GM12875 (cell line): ENCODE measurements around the gene GBX1.

Experiments
- H3K4me3 ChIP-seq: one replicate; pipeline ENCODE4 v1.5.1; 2011; ENCODE audit warnings: low read depth, low read length, control low read depth
- CTCF ChIP-seq: IDR thresholded peaks from 2 replicates; pipeline ENCODE4 v1.5.1; 2011; ENCODE audit warnings: low read depth, mild to moderate bottlenecking, control low read depth, inconsistent platforms, low read length, moderate library complexity, borderline replicate concordance; ENCODE audit not compliant: insufficient read depth

Gene GBX1

DNA sequence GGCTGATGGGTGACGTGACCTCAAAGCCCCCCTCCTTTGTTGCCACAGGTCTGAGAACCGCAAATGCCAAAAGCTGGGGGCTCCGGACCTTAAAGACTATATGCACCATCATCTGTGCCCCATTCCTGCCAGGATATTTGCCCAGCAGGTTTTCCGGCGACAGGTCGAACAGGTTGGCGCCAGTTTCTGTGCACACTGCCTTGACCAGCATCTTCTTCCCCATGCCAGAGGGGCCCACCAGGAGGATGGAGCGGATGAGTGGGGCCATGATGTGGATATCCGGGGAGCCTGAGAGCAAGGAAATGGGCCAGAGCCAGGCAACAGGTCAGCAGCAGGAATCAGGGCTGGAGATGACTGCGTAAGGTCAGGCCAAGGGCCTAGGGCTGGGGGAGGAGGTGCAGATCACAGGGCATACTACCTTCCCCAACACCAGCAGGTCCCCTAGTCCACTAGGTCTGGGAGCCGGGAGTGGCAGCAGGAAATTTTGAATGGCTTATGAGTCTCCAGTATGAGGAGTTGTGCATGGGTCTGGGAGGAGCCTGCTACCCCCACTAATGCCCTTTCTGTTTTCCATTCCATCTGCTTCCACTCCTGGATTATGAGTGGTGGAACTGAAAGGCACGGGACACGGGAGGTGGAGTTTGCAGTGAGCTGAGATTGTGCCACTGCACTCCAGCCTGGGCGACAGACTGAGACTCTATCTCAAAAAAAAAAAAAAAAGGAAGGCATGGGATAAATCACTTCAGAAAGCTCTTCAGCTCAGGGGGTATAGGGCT lies 25.9 kb upstream of the GBX1 start:
- H3K4me3 ChIP-seq, result no peak overlapping the region
- TF ChIP-seq CTCF, result no peak

- no peak for TF ChIP-seq CTCF
- no peak overlapping the region for H3K4me3 ChIP-seq
Measured at GRCh38 chr7:151192002-151192539, 24.6 kb upstream of the GBX1 start.

- H3K4me3 ChIP-seq, result no peak overlapping the region
- no peak for TF ChIP-seq CTCF
Measured at GRCh38 chr7:151191544-151191943, 24.1 kb upstream of the GBX1 start.

GRCh38 chr7:151189038-151189437 lies 21.5 kb upstream of the GBX1 start:
- no peak for TF ChIP-seq CTCF
- H3K4me3 ChIP-seq, result no peak overlapping the region

DNA sequence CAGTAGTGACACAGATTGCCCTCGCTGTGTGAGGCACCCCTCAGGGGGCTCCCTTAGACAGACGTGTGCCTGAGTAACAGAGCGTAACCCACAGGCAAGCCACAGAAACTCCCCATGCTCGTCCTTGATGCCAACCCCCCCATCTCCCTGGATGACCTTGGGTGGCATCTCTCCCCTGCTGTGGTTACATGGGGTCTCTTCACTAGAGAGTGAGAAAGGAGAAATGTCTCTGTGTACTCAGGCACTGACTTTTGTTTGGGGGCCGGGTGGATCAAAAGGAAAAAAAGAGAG lies 20.7 kb upstream of the GBX1 start:
- no peak for TF ChIP-seq CTCF
- no peak overlapping the region for H3K4me3 ChIP-seq

DNA sequence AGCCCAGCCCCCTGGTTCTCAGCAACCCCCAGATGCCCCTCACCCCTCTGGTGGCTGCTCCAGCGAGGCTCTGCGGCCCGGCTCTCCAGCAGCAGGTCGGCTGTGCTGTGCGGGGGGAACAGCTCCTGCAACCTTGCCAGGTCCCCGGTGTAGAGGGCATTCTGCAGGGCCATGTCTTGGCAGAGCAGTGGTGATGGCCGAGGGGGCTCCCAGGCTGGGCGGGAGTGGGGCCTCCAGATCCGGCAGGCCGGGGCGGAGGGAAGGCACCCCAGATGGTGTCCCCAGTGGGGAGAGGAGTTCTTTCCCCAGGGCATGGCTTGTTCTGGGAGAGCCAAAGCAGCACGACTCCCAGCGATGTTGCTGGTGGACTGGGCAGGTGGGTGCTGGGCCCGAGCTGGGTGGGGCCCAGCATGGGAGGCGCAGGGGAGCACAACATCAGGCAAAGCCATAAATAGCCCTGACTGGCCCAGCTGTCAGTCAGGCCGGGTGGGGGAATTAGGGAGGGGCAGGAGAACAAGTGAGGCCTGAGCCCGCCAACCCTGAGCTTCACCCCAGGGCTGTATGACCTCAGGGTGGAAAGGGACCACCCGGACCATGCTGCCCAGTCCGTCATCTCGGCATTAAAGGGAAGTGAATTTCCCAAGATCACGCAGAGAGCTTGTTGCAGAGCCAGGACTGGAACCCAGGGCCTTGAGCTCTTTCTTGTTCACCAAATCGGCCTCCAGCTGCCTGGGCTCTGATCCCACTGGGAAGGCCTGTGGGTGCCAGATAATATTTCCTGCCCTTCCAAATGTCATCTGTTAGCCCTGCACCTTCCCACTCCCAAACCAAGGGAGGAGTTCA lies 20.1 kb upstream of the GBX1 start:
- H3K4me3 ChIP-seq, result no peak overlapping the region
- TF ChIP-seq CTCF, result no peak
